Neural cell (in vitro differentiated cells): ENCODE data around the gene ANKLE1. TPM values are rescaled to one million over a fixed set of nuclear protein-coding genes. Genes with fewer than 3 reads are reported as not detected.

Source experiments
- H2AFZ ChIP-seq: fragments of 200-600, 300-800 bp; sonication (generic), shearing (Covaris generic); 2 replicates; pipeline ENCODE4 v1.6.0; 2014; ENCODE audit warnings: low read depth, mild to moderate bottlenecking, antibody characterized with exemption, low read length, moderate library complexity
- H3F3A ChIP-seq: fragments of 200-600 bp; shearing (Covaris generic); 2 replicates; pipeline ENCODE4 v1.6.1; 2016; ENCODE audit warnings: mild to moderate bottlenecking, moderate library complexity, mixed read lengths, antibody characterized with exemption, low read length; ENCODE audit not compliant: insufficient read depth, poor library complexity, severe bottlenecking
- H3K27ac ChIP-seq: fragments of 200-600, 300-800 bp; sonication (generic), shearing (Covaris generic); 2 replicates; pipeline ENCODE4 v1.5.1; 2014; ENCODE audit warnings: mild to moderate bottlenecking, low read length, moderate library complexity
- H3K27me3 ChIP-seq: fragments of 300-800, 200-600 bp; sonication (generic), shearing (Covaris generic); 2 replicates; pipeline ENCODE4 v1.6.0; 2014; ENCODE audit warnings: mild to moderate bottlenecking, low read depth, low read length, moderate library complexity; ENCODE audit not compliant: insufficient read depth
- H3K36me3 ChIP-seq: fragments of 300-800, 200-600 bp; sonication (generic), shearing (Covaris generic); 2 replicates; pipeline ENCODE4 v1.5.1; 2014; ENCODE audit warnings: mild to moderate bottlenecking, antibody characterized with exemption, low read length, moderate library complexity; ENCODE audit not compliant: insufficient read depth
- H3K4me2 ChIP-seq: fragments of 300-800, 200-600 bp; sonication (generic), shearing (Covaris generic); 2 replicates; pipeline ENCODE4 v1.6.0; 2014; ENCODE audit warnings: mild to moderate bottlenecking, low read length
- H3K4me3 ChIP-seq: fragments of 300-800, 200-600 bp; sonication (generic), shearing (Covaris generic); 2 replicates; pipeline ENCODE4 v1.5.1; 2014; ENCODE audit warnings: mild to moderate bottlenecking, low read length, moderate library complexity
- H3K79me2 ChIP-seq: fragments of 200-600 bp; shearing (Covaris generic); replicated peaks from 2 replicates; pipeline ENCODE4 v1.6.0; 2014; ENCODE audit warnings: mild to moderate bottlenecking, low read length, moderate library complexity; ENCODE audit not compliant: insufficient read depth
- H3K9ac ChIP-seq: fragments of 300-800, 200-600 bp; sonication (generic), shearing (Covaris generic); 2 replicates; pipeline ENCODE4 v1.6.1; 2016; ENCODE audit warnings: mild to moderate bottlenecking, low read length, mixed read lengths
- H3K9me2 ChIP-seq: fragments of 200-600 bp; shearing (Covaris generic); 2 replicates; pipeline ENCODE4 v1.6.1; 2016; ENCODE audit warnings: mild to moderate bottlenecking, low read length, mixed read lengths; ENCODE audit not compliant: insufficient read depth
- H3K9me3 ChIP-seq: fragments of 200-600, 300-800 bp; sonication (generic), shearing (Covaris generic); 2 replicates; pipeline ENCODE4 v1.6.1; 2016; ENCODE audit warnings: mild to moderate bottlenecking, mixed run types, low read length, moderate library complexity, mixed read lengths
- H4K20me1 ChIP-seq: fragments of 200-600 bp; shearing (Covaris generic); 2 replicates; pipeline ENCODE4 v1.6.1; 2016; ENCODE audit warnings: mild to moderate bottlenecking, mixed run types; ENCODE audit not compliant: insufficient read depth
- EZH2 ChIP-seq: fragments of 200-600, 300-800 bp; shearing (Covaris generic), sonication (generic); IDR thresholded peaks from 2 replicates; pipeline ENCODE4 v1.6.1; 2014; ENCODE audit warnings: antibody characterized with exemption, low read length, borderline replicate concordance, mild to moderate bottlenecking; ENCODE audit not compliant: insufficient read depth, poor library complexity, severe bottlenecking
- MXI1 ChIP-seq: fragments of 450-650 bp; conservative IDR thresholded peaks from 2 replicates; pipeline ENCODE4 v1.6.1; 2014; ENCODE audit warnings: antibody characterized with exemption, mild to moderate bottlenecking; ENCODE audit not compliant: poor library complexity, severe bottlenecking
- POLR2AphosphoS5 ChIP-seq: IDR thresholded peaks from 2 replicates; pipeline ENCODE4 v1.6.1; 2012
- RAD21 ChIP-seq: fragments of 450-650 bp; conservative IDR thresholded peaks from 2 replicates; pipeline ENCODE4 v1.6.1; 2014; ENCODE audit warnings: antibody characterized with exemption, mild to moderate bottlenecking, moderate library complexity
- SMC3 ChIP-seq: fragments of 450-650 bp; conservative IDR thresholded peaks from 2 replicates; pipeline ENCODE4 v1.6.1; 2014; ENCODE audit warnings: antibody characterized with exemption, mild to moderate bottlenecking, moderate library complexity; ENCODE audit not compliant: poor library complexity
- TAF1 ChIP-seq: IDR thresholded peaks from 2 replicates; pipeline ENCODE4 v1.6.1; 2012; ENCODE audit warnings: low read depth
- polyA plus RNA-seq: library from polyadenylated mRNA; depleted of rRNA; stranded (reverse); fragments of >200 nt; gene quantifications from 2 replicates; pipeline ENCODE4 v1.2.3, GENCODE V29; 2014
- TF ChIP-seq, protein P1 (sequence below): fragments of 450-650 bp; IDR thresholded peaks from 2 replicates; pipeline ENCODE4 v1.5.1; 2014; ENCODE audit warnings: antibody characterized with exemption, mild to moderate bottlenecking, moderate library complexity; ENCODE audit not compliant: poor library complexity, severe bottlenecking
- TF ChIP-seq, protein P2 (sequence below): IDR thresholded peaks from 2 replicates; pipeline ENCODE4 v1.6.1; 2012; ENCODE audit warnings: borderline replicate concordance

The ANKLE1 gene
- polyA plus RNA-seq, 1 donor from 2014 or later, result 9.3 TPM

DNA sequence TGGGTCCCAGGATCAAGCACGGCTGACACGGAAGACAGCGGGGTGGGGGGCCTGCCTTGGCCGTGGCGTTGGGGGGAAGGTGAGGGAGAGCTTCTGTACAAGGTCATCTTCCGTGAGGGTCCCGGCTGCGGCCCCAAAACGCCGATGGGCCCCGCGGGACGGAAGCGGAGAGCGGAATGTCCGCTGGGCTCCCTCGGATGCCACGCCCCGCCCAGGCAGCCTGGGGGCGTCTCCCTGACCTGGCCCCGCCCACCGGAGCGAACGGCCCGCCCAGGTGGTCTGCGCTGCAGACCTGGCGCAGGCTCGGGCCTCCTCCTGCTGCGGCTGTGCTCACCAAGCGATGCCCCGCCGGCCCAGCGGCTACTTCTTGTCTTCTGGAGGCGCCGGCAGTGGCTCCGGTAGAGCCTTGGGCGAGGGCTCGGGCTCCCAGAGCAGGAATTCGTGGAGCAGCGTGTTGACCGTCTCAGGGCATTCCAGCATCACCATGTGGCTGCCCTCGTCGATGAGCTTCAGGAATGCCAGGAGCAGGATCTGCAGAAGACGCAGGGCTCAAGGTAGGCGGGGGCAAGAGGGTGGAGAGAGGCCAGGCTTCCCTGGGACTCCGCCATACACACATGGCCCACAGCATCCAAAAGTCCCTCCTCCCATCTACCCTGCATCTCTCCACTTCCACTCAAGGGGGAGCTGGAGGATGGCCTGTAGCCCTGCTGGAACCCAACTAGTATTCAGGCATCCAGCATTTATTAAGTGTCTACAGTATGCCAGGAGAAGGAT lies 10.8 kb downstream of the ANKLE1 start:
- H3K9ac ChIP-seq, result no peak overlapping the region
- no peak overlapping the region for H3K4me3 ChIP-seq
- H4K20me1 ChIP-seq, result no peaks in the 10 kb centered on the region
- no peak for TF ChIP-seq EZH2
- no peak for TF ChIP-seq SMC3
- TF ChIP-seq, protein P1, sequence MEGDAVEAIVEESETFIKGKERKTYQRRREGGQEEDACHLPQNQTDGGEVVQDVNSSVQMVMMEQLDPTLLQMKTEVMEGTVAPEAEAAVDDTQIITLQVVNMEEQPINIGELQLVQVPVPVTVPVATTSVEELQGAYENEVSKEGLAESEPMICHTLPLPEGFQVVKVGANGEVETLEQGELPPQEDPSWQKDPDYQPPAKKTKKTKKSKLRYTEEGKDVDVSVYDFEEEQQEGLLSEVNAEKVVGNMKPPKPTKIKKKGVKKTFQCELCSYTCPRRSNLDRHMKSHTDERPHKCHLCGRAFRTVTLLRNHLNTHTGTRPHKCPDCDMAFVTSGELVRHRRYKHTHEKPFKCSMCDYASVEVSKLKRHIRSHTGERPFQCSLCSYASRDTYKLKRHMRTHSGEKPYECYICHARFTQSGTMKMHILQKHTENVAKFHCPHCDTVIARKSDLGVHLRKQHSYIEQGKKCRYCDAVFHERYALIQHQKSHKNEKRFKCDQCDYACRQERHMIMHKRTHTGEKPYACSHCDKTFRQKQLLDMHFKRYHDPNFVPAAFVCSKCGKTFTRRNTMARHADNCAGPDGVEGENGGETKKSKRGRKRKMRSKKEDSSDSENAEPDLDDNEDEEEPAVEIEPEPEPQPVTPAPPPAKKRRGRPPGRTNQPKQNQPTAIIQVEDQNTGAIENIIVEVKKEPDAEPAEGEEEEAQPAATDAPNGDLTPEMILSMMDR, result peak; percentile 36
- TF ChIP-seq TAF1, result no peak
- TF ChIP-seq, protein P2, sequence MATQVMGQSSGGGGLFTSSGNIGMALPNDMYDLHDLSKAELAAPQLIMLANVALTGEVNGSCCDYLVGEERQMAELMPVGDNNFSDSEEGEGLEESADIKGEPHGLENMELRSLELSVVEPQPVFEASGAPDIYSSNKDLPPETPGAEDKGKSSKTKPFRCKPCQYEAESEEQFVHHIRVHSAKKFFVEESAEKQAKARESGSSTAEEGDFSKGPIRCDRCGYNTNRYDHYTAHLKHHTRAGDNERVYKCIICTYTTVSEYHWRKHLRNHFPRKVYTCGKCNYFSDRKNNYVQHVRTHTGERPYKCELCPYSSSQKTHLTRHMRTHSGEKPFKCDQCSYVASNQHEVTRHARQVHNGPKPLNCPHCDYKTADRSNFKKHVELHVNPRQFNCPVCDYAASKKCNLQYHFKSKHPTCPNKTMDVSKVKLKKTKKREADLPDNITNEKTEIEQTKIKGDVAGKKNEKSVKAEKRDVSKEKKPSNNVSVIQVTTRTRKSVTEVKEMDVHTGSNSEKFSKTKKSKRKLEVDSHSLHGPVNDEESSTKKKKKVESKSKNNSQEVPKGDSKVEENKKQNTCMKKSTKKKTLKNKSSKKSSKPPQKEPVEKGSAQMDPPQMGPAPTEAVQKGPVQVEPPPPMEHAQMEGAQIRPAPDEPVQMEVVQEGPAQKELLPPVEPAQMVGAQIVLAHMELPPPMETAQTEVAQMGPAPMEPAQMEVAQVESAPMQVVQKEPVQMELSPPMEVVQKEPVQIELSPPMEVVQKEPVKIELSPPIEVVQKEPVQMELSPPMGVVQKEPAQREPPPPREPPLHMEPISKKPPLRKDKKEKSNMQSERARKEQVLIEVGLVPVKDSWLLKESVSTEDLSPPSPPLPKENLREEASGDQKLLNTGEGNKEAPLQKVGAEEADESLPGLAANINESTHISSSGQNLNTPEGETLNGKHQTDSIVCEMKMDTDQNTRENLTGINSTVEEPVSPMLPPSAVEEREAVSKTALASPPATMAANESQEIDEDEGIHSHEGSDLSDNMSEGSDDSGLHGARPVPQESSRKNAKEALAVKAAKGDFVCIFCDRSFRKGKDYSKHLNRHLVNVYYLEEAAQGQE, result no peak
- TF ChIP-seq POLR2AphosphoS5, result no peak
- peak; percentile 16 for TF ChIP-seq RAD21
- H3K9me3 ChIP-seq, result no peaks in the 10 kb centered on the region
- peaks cover 6% of the 10 kb centered on the region for H3K36me3 ChIP-seq
- H3K27me3 ChIP-seq, result no peaks in the 10 kb centered on the region
- H2AFZ ChIP-seq, result no peak overlapping the region
- H3K79me2 ChIP-seq, result no peaks in the 10 kb centered on the region
- H3K4me2 ChIP-seq, result no peak overlapping the region
- H3K9me2 ChIP-seq, result no peaks in the 10 kb centered on the region
- H3K27ac ChIP-seq, result no peak overlapping the region
- no peaks in the 10 kb centered on the region for H3F3A ChIP-seq

DNA sequence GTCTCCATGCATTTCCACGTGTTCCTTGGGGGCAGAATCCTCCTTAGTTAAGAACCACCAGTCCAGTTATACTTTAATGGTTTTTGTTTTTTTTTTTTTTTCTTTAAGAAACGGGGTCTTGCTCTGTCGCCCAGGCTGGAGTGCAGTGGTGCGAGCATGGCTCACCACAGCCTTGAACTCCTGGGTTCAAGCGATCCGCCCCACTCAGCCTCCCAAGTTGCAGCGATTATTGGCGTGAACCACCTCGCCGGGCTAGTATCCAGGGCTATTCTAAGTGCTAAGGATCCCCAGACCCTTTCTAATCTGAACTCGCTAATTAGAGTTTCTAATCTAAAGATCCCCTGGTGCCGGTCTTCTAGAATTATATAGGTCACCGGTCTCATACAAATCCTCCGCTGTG lies 11.9 kb downstream of the ANKLE1 start:
- no peak for TF ChIP-seq SMC3
- TF ChIP-seq, protein P1, result no peak
- no peak for TF ChIP-seq RAD21
- no peak for TF ChIP-seq TAF1
- TF ChIP-seq EZH2, result no peak
- TF ChIP-seq POLR2AphosphoS5, result no peak
- TF ChIP-seq MXI1, result no peak

More for the DNA sequence above, 11.9 kb downstream of the ANKLE1 start:
- no peak overlapping the region for H3K4me3 ChIP-seq
- H3K9me3 ChIP-seq, result peaks cover 5% of the 10 kb centered on the region
- H3K9me2 ChIP-seq, result no peaks in the 10 kb centered on the region
- H4K20me1 ChIP-seq, result no peaks in the 10 kb centered on the region
- no peak overlapping the region for H3K4me2 ChIP-seq
- H3F3A ChIP-seq, result no peaks in the 10 kb centered on the region
- no peak overlapping the region for H2AFZ ChIP-seq
- no peaks in the 10 kb centered on the region for H3K27me3 ChIP-seq
- peaks cover 6% of the 10 kb centered on the region for H3K36me3 ChIP-seq
- H3K27ac ChIP-seq, result no peak overlapping the region
- no peak overlapping the region for H3K9ac ChIP-seq
- H3K79me2 ChIP-seq, result no peaks in the 10 kb centered on the region
